Measurements from ENCODE around the gene RHBDD3.

The RHBDD3 gene

GRCh38 chr22:29288837-29289236 lies 21.1 kb upstream of the RHBDD3 start:
- H3K27me3 ChIP-seq (ENCODE audit: control insufficient read depth, insufficient read depth, low read length) = no peaks in the 10 kb centered on the region
- H3K27ac ChIP-seq (ENCODE audit: low read length) = no peak overlapping the region
- peaks cover 47% of the 10 kb centered on the region for H3K36me3 ChIP-seq (ENCODE audit: control insufficient read depth, insufficient read depth, low read length)
- no peak for DNase-seq (ENCODE audit: low read depth, low spot score)
- H3K4me1 ChIP-seq (ENCODE audit: control insufficient read depth, insufficient read depth, low read length) = no peaks in the 10 kb centered on the region
- no CpG with 5 or more reads among the region's 2 CpGs for WGBS (ENCODE audit: insufficient coverage, insufficient read length)
- no peak overlapping the region for H3K4me3 ChIP-seq (ENCODE audit: low read length)
- H3K9me3 ChIP-seq (ENCODE audit: control insufficient read depth, insufficient read depth, low read length) = no peaks in the 10 kb centered on the region

GRCh38 chr22:29284196-29284595 lies 16.4 kb upstream of the RHBDD3 start:
- peaks cover 41% of the 10 kb centered on the region for H3K36me3 ChIP-seq (ENCODE audit: control insufficient read depth, insufficient read depth, low read length)
- no peak overlapping the region for H3K27ac ChIP-seq (ENCODE audit: low read length)
- no peaks in the 10 kb centered on the region for H3K9me3 ChIP-seq (ENCODE audit: control insufficient read depth, insufficient read depth, low read length)
- H3K4me3 ChIP-seq (ENCODE audit: low read length) = no peak overlapping the region
- WGBS (ENCODE audit: insufficient coverage, insufficient read length) = no CpG with 5 or more reads among the region's 3 CpGs
- DNase-seq (ENCODE audit: low read depth, low spot score) = no peak
- H3K27me3 ChIP-seq (ENCODE audit: control insufficient read depth, insufficient read depth, low read length) = no peaks in the 10 kb centered on the region
- H3K4me1 ChIP-seq (ENCODE audit: control insufficient read depth, insufficient read depth, low read length) = no peaks in the 10 kb centered on the region

- Histone ChIP-seq H3K4me3 (ENCODE audit: low read length) (no peak overlapping the region), H3K36me3 (ENCODE audit: control insufficient read depth, insufficient read depth, low read length) (peaks cover 41% of the 10 kb centered on the region; the same call in 1 of the 2 replicates), H3K4me1 (ENCODE audit: control insufficient read depth, insufficient read depth, low read length) (no peaks in the 10 kb centered on the region), H3K27ac (ENCODE audit: low read length) (no peak overlapping the region), H3K9me3 (ENCODE audit: control insufficient read depth, insufficient read depth, low read length) (no peaks in the 10 kb centered on the region), H3K27me3 (ENCODE audit: control insufficient read depth, insufficient read depth, low read length) (no peaks in the 10 kb centered on the region)
- no CpG with 5 or more reads among the region's 1 CpG for WGBS (ENCODE audit: insufficient coverage, insufficient read length)
- DNase-seq (ENCODE audit: low read depth, low spot score) = no peak
Measured at GRCh38 chr22:29277927-29278326, 10.1 kb upstream of the RHBDD3 start.

- Histone ChIP-seq H3K9me3 (ENCODE audit: control insufficient read depth, insufficient read depth, low read length) (no peaks in the 10 kb centered on the region), H3K4me3 (ENCODE audit: low read length) (no peak overlapping the region), H3K27me3 (ENCODE audit: control insufficient read depth, insufficient read depth, low read length) (no peaks in the 10 kb centered on the region), H3K27ac (ENCODE audit: low read length) (no peak overlapping the region), H3K36me3 (ENCODE audit: control insufficient read depth, insufficient read depth, low read length) (peaks cover 38% of the 10 kb centered on the region; the same call in 1 of the 2 replicates), H3K4me1 (ENCODE audit: control insufficient read depth, insufficient read depth, low read length) (no peaks in the 10 kb centered on the region)
- no peak for DNase-seq (ENCODE audit: low read depth, low spot score)
- 100% methylated on average over 3 of the region's 3 CpGs for WGBS (ENCODE audit: insufficient coverage, insufficient read length)
Measured at GRCh38 chr22:29275819-29276565, 8.2 kb upstream of the RHBDD3 start.

GRCh38 chr22:29275167-29275566 lies 7.4 kb upstream of the RHBDD3 start:
- Histone ChIP-seq H3K4me3 (ENCODE audit: low read length) (no peak overlapping the region), H3K27ac (ENCODE audit: low read length) (no peak overlapping the region), H3K27me3 (ENCODE audit: control insufficient read depth, insufficient read depth, low read length) (no peaks in the 10 kb centered on the region), H3K36me3 (ENCODE audit: control insufficient read depth, insufficient read depth, low read length) (peaks cover 38% of the 10 kb centered on the region; the same call in 1 of the 2 replicates), H3K9me3 (ENCODE audit: control insufficient read depth, insufficient read depth, low read length) (no peaks in the 10 kb centered on the region), H3K4me1 (ENCODE audit: control insufficient read depth, insufficient read depth, low read length) (no peaks in the 10 kb centered on the region)
- DNase-seq (ENCODE audit: low read depth, low spot score) = no peak
- WGBS (ENCODE audit: insufficient coverage, insufficient read length) = no CpG with 5 or more reads among the region's 3 CpGs

- no CpG with 5 or more reads among the region's 2 CpGs for WGBS (ENCODE audit: insufficient coverage, insufficient read length)
- Histone ChIP-seq H3K27ac (ENCODE audit: low read length) (no peak overlapping the region), H3K27me3 (ENCODE audit: control insufficient read depth, insufficient read depth, low read length) (no peaks in the 10 kb centered on the region), H3K4me1 (ENCODE audit: control insufficient read depth, insufficient read depth, low read length) (no peaks in the 10 kb centered on the region), H3K36me3 (ENCODE audit: control insufficient read depth, insufficient read depth, low read length) (peaks cover 20% of the 10 kb centered on the region; the same call in 1 of the 2 replicates), H3K4me3 (ENCODE audit: low read length) (no peak overlapping the region), H3K9me3 (ENCODE audit: control insufficient read depth, insufficient read depth, low read length) (no peaks in the 10 kb centered on the region)
- DNase-seq (ENCODE audit: low read depth, low spot score) = no peak
Measured at GRCh38 chr22:29272624-29273023, 4.8 kb upstream of the RHBDD3 start.

- Histone ChIP-seq H3K4me3 (ENCODE audit: low read length) (no peak overlapping the region), H3K27ac (ENCODE audit: low read length) (no peak overlapping the region), H3K4me1 (ENCODE audit: control insufficient read depth, insufficient read depth, low read length) (no peaks in the 10 kb centered on the region), H3K27me3 (ENCODE audit: control insufficient read depth, insufficient read depth, low read length) (no peaks in the 10 kb centered on the region), H3K36me3 (ENCODE audit: control insufficient read depth, insufficient read depth, low read length) (peaks cover 15% of the 10 kb centered on the region; the same call in 1 of the 2 replicates), H3K9me3 (ENCODE audit: control insufficient read depth, insufficient read depth, low read length) (no peaks in the 10 kb centered on the region)
- no CpG with 5 or more reads among the region's 9 CpGs for WGBS (ENCODE audit: insufficient coverage, insufficient read length)
- no peak for DNase-seq (ENCODE audit: low read depth, low spot score)
Measured at GRCh38 chr22:29270475-29271271, 2.9 kb upstream of the RHBDD3 start.

GRCh38 chr22:29269731-29270474 lies 2.1 kb upstream of the RHBDD3 start:
- no peaks in the 10 kb centered on the region for H3K4me1 ChIP-seq (ENCODE audit: control insufficient read depth, insufficient read depth, low read length)
- no CpG with 5 or more reads among the region's 13 CpGs for WGBS (ENCODE audit: insufficient coverage, insufficient read length)
- H3K4me3 ChIP-seq (ENCODE audit: low read length) = peak overlapping the region; percentile 90; the same call in 1 of the 2 replicates
- H3K36me3 ChIP-seq (ENCODE audit: control insufficient read depth, insufficient read depth, low read length) = peaks cover 15% of the 10 kb centered on the region
- H3K9me3 ChIP-seq (ENCODE audit: control insufficient read depth, insufficient read depth, low read length) = no peaks in the 10 kb centered on the region
- H3K27ac ChIP-seq (ENCODE audit: low read length) = no peak overlapping the region
- DNase-seq (ENCODE audit: low read depth, low spot score) = no peak
- H3K27me3 ChIP-seq (ENCODE audit: control insufficient read depth, insufficient read depth, low read length) = no peaks in the 10 kb centered on the region

- H3K27ac ChIP-seq (ENCODE audit: low read length) = no peak overlapping the region
- H3K36me3 ChIP-seq (ENCODE audit: control insufficient read depth, insufficient read depth, low read length) = peaks cover 12% of the 10 kb centered on the region
- peak overlapping the region; percentile 90; the same call in 1 of the 2 replicates for H3K4me3 ChIP-seq (ENCODE audit: low read length)
- DNase-seq (ENCODE audit: low read depth, low spot score) = no peak
- no peaks in the 10 kb centered on the region for H3K27me3 ChIP-seq (ENCODE audit: control insufficient read depth, insufficient read depth, low read length)
- no CpG with 5 or more reads among the region's 14 CpGs for WGBS (ENCODE audit: insufficient coverage, insufficient read length)
- H3K4me1 ChIP-seq (ENCODE audit: control insufficient read depth, insufficient read depth, low read length) = no peaks in the 10 kb centered on the region
- no peaks in the 10 kb centered on the region for H3K9me3 ChIP-seq (ENCODE audit: control insufficient read depth, insufficient read depth, low read length)
Measured at GRCh38 chr22:29269230-29269604, 1.4 kb upstream of the RHBDD3 start.

- H3K9me3 ChIP-seq (ENCODE audit: control insufficient read depth, insufficient read depth, low read length) = no peaks in the 10 kb centered on the region
- H3K27ac ChIP-seq (ENCODE audit: low read length) = no peak overlapping the region
- no CpG with 5 or more reads among the region's 51 CpGs for WGBS (ENCODE audit: insufficient coverage, insufficient read length)
- H3K36me3 ChIP-seq (ENCODE audit: control insufficient read depth, insufficient read depth, low read length) = peaks cover 14% of the 10 kb centered on the region
- H3K4me1 ChIP-seq (ENCODE audit: control insufficient read depth, insufficient read depth, low read length) = no peaks in the 10 kb centered on the region
- H3K27me3 ChIP-seq (ENCODE audit: control insufficient read depth, insufficient read depth, low read length) = no peaks in the 10 kb centered on the region
- H3K4me3 ChIP-seq (ENCODE audit: low read length) = peak overlapping the region; percentile 90
- DNase-seq (ENCODE audit: low read depth, low spot score) = no peak
Measured at GRCh38 chr22:29268511-29269229, 889 bp upstream of the RHBDD3 start.

All from iPS DF 6.9 (cell line).